Activated naive CD8-positive, alpha-beta T cell treated with anti-CD3 and anti-CD28 coated beads, Interleukin-2, amount 10 ng/mL, durations not matched to agents 7 days and 5 days (primary cell): ENCODE measurements around the gene FTCD. TPM values are rescaled to one million over a fixed set of nuclear protein-coding genes. Genes with fewer than 3 reads are reported as not detected.
A peak's percentile ranks its signal among the peaks of the same experiment; 100 is the strongest.

Source experiments
- ATAC-seq: fragments of 150-1000 bp; cut with Tn5 transposase; one replicate; pipeline ENCODE4 v1.10.0; 2021; ENCODE audit warnings: low read depth, moderate library complexity
- POLR2A ChIA-PET: fragments of 350-600 bp; sonication (Branson Sonifier 250); formaldehyde crosslinking; loops from one replicate; lab custom pipeline; 2021; ENCODE audit warnings: antibody characterized with exemption; lab: Charles Lee
- DNase-seq: peaks from one replicate; pipeline ENCODE4 v3.0.0; 2021
- H3K27ac Mint-ChIP-seq: one replicate; pipeline ENCODE4 v1.8.0; 2022; ENCODE audit warnings: mild to moderate bottlenecking, mixed read lengths
- H3K27me3 Mint-ChIP-seq: one replicate; pipeline ENCODE4 v1.8.0; 2022; ENCODE audit warnings: mild to moderate bottlenecking, moderate library complexity, mixed read lengths
- H3K36me3 Mint-ChIP-seq: one replicate; pipeline ENCODE4 v1.8.0; 2021; ENCODE audit warnings: mild to moderate bottlenecking, mixed read lengths
- H3K4me1 Mint-ChIP-seq: one replicate; pipeline ENCODE4 v1.8.0; 2021; ENCODE audit warnings: mixed read lengths
- H3K4me3 Mint-ChIP-seq: one replicate; pipeline ENCODE4 v1.8.0; 2022; ENCODE audit warnings: mild to moderate bottlenecking, moderate library complexity, mixed read lengths
- H3K9me3 Mint-ChIP-seq: one replicate; pipeline ENCODE4 v1.8.0; 2021; ENCODE audit warnings: mixed read lengths
- total RNA-seq, 2 experiments: library from RNA; stranded (reverse); gene quantifications; one replicate each; pipeline ENCODE4 v1.2.3, GENCODE V29; 2021

Gene FTCD
- total RNA-seq, 2 experiments from 2014 or later, result 0.65 to 1.3 TPM

DNA sequence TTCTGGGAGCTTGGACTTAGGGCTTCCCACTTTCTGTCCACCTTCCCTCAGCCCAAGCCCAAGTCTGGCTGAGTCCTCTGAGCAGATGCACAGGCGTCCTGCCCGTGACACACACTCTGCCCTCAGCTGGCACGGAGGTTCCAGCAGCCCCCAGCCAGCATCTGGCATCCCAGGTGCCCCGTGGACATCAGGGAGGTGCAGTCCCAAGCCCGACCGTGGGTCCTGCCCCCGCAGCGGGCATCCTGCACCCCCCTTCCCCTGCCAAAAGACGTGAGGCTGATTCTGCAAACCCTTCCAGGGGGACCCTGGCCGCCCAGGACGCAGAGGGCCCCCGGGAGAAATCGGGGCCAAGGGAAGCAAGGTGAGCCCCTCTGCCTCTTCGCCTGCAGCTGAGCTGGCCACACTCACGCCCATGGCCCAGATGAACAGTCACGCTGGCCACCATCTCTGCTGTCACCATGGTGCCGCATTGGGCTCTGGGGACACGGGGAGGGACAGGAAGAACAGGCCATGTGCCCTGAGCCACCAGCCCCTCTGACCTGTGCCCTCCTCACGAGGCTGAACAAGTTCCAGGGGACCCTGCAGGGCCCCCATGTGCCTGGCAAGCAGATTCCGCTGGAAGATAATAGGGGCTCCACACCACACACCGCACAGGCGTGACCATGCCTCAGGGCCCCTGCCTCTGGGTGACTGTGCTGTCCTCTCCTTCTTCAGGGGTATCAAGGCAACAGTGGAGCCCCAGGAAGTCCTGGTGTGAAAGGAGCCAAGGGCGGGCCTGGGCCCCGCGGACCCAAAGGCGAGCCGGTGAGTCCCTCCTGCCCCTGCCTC, 36.8 kb downstream of the FTCD start:
- no peak for ATAC-seq
- POLR2A ChIA-PET, result no interaction called here
- no peak overlapping the region for H3K27ac Mint-ChIP-seq

DNA sequence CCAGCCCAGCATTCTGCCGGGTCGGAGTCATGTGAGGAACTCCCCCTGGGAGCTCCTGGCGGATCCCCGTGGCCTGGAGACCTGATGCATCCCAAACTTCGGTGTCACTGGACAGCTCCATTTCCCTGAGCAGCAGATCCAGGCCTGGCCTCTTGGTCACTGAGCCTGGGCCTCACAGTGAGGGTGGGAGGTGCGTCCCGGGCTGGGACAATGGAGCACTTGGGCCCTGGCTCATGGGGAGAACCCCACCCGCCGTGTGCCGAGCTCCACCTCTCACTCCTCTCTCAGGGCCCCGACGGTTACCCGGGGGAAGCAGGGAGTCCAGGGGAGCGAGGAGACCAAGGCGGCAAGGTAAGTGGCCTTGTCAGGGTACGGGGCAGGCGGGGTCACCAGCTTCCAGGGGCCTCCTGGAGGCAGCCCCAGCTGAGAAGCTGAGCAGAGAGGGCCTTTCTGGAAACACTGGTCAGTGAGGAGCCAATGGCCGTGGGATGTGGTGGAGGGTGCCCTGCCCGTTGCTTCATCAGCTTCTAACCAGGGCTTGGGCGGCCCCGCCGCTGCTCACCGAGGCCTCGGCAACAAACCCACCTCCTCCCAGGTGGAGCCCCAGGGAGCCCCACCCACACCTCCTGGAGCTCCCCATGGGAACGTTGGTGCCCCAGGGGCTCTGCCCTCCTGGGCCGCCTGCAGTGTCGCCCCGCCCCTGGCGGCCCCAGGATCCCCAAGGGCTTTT, 37.6 kb downstream of the FTCD start:
- Mint-ChIP-seq H3K27ac (no peak overlapping the region), H3K4me3 (no peak overlapping the region), H3K9me3 (no peaks in the 10 kb centered on the region), H3K27me3 (no peaks in the 10 kb centered on the region), H3K36me3 (no peaks in the 10 kb centered on the region), H3K4me1 (no peaks in the 10 kb centered on the region)
- POLR2A ChIA-PET, result no interaction called here
- DNase-seq (peak; percentile 22), ATAC-seq (no peak)

More for the DNA sequence above, 36.8 kb downstream of the FTCD start:
- Mint-ChIP-seq H3K4me1 (no peaks in the 10 kb centered on the region), H3K36me3 (no peaks in the 10 kb centered on the region), H3K9me3 (no peaks in the 10 kb centered on the region), H3K4me3 (no peak overlapping the region), H3K27me3 (no peaks in the 10 kb centered on the region)
- peak; percentile 20 for DNase-seq

DNA sequence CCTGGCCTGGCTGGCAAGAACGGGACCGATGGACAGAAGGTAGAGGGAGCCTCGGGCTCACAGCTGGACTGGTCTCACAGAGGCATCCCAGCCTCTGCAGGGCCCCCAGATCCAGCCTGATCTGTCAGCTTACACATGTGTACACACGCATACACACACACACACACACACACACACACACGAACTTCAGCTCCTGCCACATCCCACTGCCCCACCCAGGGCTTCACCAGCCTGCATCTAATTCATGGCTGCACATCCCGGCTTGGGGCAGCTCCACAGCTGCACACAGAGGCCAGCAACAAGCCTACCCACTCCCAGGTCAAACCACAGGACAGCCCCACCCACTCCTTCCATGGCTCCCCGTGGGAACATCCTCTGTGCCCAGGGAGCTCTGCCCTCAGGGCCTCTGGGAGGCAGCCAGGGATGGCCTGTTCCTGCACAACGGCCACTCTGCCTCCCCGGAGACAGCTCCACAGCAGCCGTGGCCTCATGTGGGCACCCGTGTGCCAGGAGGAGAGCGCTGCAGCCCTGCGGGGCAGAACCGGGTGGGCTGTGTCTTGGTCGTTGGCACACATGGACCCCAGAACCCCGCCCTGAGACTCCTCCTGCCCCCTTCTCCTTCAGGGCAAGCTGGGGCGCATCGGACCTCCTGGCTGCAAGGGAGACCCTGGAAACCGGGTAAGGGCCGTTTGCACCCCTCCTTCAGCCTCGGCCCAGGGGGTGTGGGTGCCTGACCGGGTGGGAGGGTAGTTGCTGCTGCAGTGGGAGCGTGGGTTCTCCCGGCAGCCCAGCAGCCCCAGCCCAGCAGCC, 38.4 kb downstream of the FTCD start:
- no peaks in the 10 kb centered on the region for H3K9me3 Mint-ChIP-seq
- H3K36me3 Mint-ChIP-seq, result no peaks in the 10 kb centered on the region
- H3K27ac Mint-ChIP-seq, result no peak overlapping the region
- POLR2A ChIA-PET, result no interaction called here
- ATAC-seq (no peak), DNase-seq (peak; percentile 23)
- no peaks in the 10 kb centered on the region for H3K4me1 Mint-ChIP-seq
- H3K27me3 Mint-ChIP-seq, result no peaks in the 10 kb centered on the region
- no peak overlapping the region for H3K4me3 Mint-ChIP-seq

DNA sequence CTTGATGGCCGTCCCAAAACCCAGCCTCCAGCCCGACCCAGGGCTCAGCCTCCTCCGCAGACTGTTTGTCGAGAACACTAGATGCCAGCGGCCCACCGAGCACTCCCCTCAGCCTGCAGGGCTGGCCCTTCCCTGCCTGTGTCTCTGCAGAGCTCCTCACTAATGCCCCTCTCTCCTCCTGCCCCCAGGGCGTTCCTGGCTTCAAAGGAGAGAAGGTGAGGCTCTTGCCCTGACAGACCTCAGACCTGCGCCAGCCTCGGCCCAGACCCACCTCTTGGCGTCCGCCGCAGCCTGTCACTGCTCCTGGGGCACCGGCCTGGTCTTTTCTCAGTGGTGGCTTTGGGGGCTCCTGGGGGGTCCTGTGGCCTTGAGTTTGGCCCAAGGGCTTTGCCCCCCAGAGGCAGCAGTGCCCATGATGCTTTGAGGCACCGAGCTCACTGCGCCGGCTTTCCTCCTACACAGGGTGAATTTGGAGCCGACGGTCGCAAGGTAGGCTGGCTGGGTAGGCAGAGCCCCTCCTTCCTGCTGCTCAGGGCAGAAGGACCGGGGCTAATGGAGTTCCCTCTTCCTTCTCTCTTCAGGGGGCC, 39.1 kb downstream of the FTCD start:
- H3K4me3 Mint-ChIP-seq, result no peak overlapping the region
- no peaks in the 10 kb centered on the region for H3K27me3 Mint-ChIP-seq
- H3K27ac Mint-ChIP-seq, result no peak overlapping the region
- DNase-seq (peak; percentile 17), ATAC-seq (no peak)
- no peaks in the 10 kb centered on the region for H3K4me1 Mint-ChIP-seq
- POLR2A ChIA-PET, result no interaction called here
- no peaks in the 10 kb centered on the region for H3K36me3 Mint-ChIP-seq
- no peaks in the 10 kb centered on the region for H3K9me3 Mint-ChIP-seq

DNA sequence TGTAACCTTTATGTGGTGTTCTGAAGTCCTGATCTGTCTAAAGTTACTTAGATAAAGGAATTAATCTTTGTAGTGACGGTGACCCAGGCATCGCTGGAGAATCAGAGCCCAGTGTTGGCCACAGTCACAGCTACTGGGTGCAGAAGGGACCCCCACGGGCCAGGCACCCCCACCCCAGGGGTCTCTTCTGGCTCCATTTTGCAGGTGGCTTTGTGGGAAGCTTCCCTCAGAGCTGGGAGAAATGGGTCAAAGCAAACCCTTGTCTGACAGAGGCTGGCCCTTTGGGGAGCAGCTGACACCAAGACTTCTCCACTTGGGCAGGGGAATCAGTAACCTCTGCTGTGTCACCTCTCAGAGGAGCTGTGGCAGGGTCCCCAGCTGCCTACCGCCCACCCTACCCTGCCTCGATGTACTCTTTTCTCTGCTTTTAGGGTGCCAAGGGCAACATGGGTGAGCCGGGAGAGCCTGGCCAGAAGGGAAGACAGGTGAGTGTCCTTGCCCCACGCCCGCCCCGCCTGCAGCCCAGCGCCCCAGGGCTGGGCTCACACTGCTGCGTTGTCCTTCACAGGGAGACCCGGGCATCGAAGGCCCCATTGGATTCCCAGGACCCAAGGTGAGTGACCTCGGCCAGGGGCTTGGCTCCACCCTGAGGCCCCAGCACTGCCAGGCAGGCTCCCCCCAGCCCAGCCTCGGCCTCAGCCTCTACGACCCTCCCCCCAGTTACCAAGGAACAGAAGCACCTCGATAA, 39.8 kb downstream of the FTCD start:
- Mint-ChIP-seq H3K27ac (no peak overlapping the region), H3K27me3 (no peaks in the 10 kb centered on the region), H3K9me3 (no peaks in the 10 kb centered on the region), H3K4me3 (no peak overlapping the region), H3K4me1 (no peaks in the 10 kb centered on the region), H3K36me3 (no peaks in the 10 kb centered on the region)
- ATAC-seq, result no peak
- DNase-seq, result peak; percentile 20
- POLR2A ChIA-PET, result no interaction called here

DNA sequence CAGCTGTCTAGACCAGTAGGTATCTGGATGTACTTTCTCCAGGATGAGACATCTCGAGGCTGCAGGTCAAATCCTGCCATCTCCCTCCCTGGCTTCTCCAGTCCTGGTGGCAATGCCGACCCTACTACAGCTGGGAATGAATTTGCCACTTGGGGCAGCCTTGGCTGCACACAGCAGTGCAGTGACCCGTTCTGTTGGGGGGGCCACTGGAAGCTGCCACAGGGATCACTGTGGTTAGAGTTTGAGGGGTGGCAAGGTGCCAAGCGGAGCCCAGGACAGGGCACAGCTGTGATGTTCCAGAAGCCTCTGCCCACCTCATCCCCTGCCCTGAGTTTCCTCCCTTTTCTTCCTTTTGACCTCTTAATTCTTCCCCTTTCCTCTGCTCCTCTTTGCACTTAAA, 40.4 kb downstream of the FTCD start:
- H3K27ac Mint-ChIP-seq, result no peak overlapping the region
- no peaks in the 10 kb centered on the region for H3K4me1 Mint-ChIP-seq
- ATAC-seq, result no peak
- no peak overlapping the region for H3K4me3 Mint-ChIP-seq
- POLR2A ChIA-PET, result no interaction called here
- peak; percentile 13 for DNase-seq
- H3K9me3 Mint-ChIP-seq, result no peaks in the 10 kb centered on the region
- no peaks in the 10 kb centered on the region for H3K36me3 Mint-ChIP-seq
- H3K27me3 Mint-ChIP-seq, result no peaks in the 10 kb centered on the region

DNA sequence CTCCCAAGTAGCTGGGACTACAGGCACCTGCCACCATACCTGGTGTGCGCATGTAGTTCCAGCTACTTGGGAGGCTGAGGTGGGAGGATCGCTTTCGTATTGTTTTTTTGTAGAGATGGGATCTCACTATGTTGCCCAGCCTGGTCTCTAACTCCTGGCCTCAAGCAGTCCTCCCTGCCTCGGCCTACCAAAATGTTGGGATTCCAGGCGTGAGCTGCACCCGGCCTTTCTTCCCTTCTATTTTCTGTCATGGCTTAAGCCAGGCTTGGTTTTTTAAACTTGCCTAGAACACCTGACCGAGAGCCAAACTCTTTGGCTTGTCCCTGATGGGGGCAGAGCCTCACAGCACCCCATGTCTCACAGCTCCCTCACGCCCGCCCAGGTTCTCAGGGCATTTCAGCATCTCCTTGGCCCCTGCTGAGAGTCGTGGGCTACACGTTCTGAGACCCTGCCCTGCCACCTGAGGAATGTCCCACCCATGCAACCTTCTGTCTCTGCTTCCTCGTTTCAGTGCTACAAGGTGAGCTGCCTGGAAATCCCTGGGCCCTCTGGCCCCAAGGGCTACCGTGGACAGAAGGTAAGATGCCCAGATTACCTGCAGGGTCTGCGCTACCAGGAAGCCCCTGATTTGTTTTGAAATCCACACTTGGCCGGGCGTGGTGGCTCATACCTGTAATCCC, 41.7 kb downstream of the FTCD start:
- H3K36me3 Mint-ChIP-seq, result no peaks in the 10 kb centered on the region
- no peaks in the 10 kb centered on the region for H3K27me3 Mint-ChIP-seq
- ATAC-seq (no peak), DNase-seq (no peak)
- H3K27ac Mint-ChIP-seq, result no peak overlapping the region
- no peak overlapping the region for H3K4me3 Mint-ChIP-seq
- peaks cover under 1% of the 10 kb centered on the region for H3K9me3 Mint-ChIP-seq
- H3K4me1 Mint-ChIP-seq, result no peaks in the 10 kb centered on the region
- POLR2A ChIA-PET, result no interaction called here

DNA sequence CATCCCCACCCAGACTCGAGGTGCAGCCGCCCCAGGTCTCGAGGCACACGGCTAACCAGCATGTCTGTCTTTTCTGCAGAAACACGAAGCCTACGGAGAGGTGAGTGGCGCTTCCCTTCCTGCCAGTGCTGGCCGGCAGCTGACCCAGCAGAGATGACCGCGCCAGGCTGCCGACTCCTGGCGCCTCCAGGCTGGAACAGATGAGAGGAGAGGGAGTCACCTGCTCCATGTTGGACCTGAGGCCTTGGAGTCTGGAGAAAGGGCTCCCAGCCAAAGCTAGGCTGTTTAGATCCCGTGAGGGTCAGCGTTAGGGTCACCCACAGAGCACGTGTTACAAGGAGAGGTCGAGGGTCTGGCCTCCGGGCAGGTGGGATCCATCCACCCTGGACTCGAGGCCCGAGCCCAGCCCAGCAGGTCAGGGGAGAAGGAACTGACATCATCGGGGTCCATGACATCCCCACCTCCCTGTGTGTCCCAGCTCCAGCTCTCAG, 42.6 kb downstream of the FTCD start:
- H3K4me3 Mint-ChIP-seq, result no peak overlapping the region
- no peaks in the 10 kb centered on the region for H3K4me1 Mint-ChIP-seq
- DNase-seq, result peak; percentile 21
- H3K9me3 Mint-ChIP-seq, result peaks cover 7% of the 10 kb centered on the region
- ATAC-seq, result no peak
- H3K27ac Mint-ChIP-seq, result no peak overlapping the region
- H3K27me3 Mint-ChIP-seq, result no peaks in the 10 kb centered on the region
- POLR2A ChIA-PET, result no interaction called here
- H3K36me3 Mint-ChIP-seq, result no peaks in the 10 kb centered on the region

DNA sequence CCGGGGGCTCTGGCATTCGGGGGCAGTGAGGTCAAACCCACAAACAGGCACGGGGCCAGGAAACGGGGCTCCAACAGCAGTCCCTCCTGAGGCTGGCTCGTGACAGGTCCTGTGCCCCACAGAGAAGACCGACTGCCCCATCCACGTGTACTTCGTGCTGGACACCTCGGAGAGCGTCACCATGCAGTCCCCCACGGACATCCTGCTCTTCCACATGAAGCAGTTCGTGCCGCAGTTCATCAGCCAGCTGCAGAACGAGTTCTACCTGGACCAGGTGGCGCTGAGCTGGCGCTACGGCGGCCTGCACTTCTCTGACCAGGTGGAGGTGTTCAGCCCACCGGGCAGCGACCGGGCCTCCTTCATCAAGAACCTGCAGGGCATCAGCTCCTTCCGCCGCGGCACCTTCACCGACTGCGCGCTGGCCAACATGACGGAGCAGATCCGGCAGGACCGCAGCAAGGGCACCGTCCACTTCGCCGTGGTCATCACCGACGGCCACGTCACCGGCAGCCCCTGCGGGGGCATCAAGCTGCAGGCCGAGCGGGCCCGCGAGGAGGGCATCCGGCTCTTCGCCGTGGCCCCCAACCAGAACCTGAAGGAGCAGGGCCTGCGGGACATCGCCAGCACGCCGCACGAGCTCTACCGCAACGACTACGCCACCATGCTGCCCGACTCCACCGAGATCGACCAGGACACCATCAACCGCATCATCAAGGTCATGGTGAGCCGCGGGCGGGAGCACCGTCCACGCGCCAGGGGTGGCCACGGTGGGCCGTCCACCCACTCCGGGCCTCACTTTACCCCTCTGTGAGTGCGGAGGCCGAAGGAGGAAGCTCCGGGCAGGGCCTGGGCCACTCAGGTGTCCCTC, 43.3 kb downstream of the FTCD start:
- DNase-seq (peak; percentile 23), ATAC-seq (no peak)

DNA sequence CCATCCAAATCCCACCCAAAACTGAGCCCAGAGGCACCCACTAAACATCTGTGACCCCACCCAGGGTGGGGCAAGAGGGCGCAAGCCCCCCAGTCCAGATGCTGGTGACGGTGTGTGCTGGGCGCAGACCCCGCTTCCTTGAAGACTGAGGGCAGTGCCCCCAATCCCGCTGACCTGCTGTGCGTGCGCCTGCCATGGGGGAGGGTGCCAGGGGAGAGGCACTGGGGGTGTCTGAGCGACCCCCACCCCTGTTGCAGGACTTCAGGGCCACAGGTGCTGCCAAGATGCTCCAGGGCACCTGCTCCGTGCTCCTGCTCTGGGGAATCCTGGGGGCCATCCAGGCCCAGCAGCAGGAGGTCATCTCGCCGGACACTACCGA, 44.2 kb downstream of the FTCD start:
- no peak overlapping the region for H3K27ac Mint-ChIP-seq
- no peak for ATAC-seq
- peaks cover 13% of the 10 kb centered on the region for H3K9me3 Mint-ChIP-seq
- no peaks in the 10 kb centered on the region for H3K27me3 Mint-ChIP-seq
- H3K4me1 Mint-ChIP-seq, result no peaks in the 10 kb centered on the region
- POLR2A ChIA-PET, result no interaction called here
- no peak overlapping the region for H3K4me3 Mint-ChIP-seq
- H3K36me3 Mint-ChIP-seq, result peaks cover 2% of the 10 kb centered on the region
- no peak for DNase-seq

More for the DNA sequence above, 43.3 kb downstream of the FTCD start:
- no peaks in the 10 kb centered on the region for H3K27me3 Mint-ChIP-seq
- H3K4me1 Mint-ChIP-seq, result no peaks in the 10 kb centered on the region
- peaks cover 2% of the 10 kb centered on the region for H3K36me3 Mint-ChIP-seq
- POLR2A ChIA-PET, result no interaction called here
- H3K9me3 Mint-ChIP-seq, result peaks cover 13% of the 10 kb centered on the region
- H3K27ac Mint-ChIP-seq, result no peak overlapping the region
- no peak overlapping the region for H3K4me3 Mint-ChIP-seq

DNA sequence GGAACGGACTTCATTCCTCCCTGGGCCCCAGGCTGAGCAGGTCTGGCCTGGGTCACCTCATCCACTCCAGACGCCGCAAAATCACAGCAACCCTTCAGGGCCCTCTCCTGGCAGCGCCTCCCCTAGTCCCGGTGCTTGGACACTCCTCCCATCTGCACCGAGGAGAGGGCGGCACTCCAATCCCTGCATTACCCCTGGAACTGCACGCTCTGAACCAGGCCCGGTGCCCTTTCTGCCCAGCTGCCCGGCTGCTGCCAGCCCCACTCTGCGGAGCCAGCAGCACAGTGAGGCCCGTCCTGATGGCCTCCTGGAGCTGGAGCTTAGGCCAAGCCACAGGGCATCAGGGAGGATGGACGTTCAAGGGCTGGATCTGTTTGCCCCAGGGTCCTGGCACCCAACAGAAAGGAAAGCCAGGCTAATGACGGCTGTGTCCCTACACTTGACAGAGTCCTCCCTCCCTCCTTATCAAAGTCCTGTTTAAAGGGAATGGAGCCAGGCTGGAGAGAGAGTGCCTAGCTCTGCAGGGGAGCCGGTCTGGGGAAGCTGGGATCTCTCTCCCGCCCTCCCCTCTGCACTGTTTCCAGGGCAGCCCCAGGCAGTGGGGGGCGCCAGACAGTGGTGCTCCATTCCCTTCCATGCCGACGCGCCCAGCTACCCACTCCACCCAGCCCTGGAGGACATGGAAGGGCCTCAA, 44.7 kb downstream of the FTCD start:
- DNase-seq (no peak), ATAC-seq (no peak)
- no peak overlapping the region for H3K27ac Mint-ChIP-seq
- peaks cover 15% of the 10 kb centered on the region for H3K9me3 Mint-ChIP-seq
- H3K27me3 Mint-ChIP-seq, result no peaks in the 10 kb centered on the region
- H3K4me3 Mint-ChIP-seq, result no peak overlapping the region
- H3K4me1 Mint-ChIP-seq, result no peaks in the 10 kb centered on the region
- peaks cover 2% of the 10 kb centered on the region for H3K36me3 Mint-ChIP-seq
- POLR2A ChIA-PET, result no interaction called here
